Measurements from ENCODE around the gene FXYD1.

DNA sequence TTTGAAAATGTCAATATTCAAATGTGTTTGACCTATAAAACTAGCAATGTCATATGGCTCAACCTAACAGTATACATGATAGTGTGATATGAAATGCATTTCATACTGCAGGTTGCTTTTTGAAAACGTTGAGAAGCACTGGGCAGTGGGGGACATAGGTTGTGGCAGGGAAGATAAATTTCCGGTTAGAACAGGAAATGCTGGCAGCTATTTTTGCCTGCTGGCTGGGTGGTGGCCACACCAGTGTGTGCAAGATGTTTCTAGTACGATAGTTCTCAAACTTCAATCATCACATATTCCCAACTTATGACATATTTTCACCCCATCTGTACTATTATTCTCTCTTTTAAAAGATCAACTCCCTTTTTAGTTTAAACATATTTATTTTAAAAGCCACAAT lies 33.1 kb downstream of the FXYD1 start:
- TF ChIP-seq, protein P1, sequence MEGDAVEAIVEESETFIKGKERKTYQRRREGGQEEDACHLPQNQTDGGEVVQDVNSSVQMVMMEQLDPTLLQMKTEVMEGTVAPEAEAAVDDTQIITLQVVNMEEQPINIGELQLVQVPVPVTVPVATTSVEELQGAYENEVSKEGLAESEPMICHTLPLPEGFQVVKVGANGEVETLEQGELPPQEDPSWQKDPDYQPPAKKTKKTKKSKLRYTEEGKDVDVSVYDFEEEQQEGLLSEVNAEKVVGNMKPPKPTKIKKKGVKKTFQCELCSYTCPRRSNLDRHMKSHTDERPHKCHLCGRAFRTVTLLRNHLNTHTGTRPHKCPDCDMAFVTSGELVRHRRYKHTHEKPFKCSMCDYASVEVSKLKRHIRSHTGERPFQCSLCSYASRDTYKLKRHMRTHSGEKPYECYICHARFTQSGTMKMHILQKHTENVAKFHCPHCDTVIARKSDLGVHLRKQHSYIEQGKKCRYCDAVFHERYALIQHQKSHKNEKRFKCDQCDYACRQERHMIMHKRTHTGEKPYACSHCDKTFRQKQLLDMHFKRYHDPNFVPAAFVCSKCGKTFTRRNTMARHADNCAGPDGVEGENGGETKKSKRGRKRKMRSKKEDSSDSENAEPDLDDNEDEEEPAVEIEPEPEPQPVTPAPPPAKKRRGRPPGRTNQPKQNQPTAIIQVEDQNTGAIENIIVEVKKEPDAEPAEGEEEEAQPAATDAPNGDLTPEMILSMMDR (IDR thresholded peaks at IDR 0.05) = no peak
- TF ChIP-seq POLR2A (IDR thresholded peaks at IDR 0.05; ENCODE audit: low read depth) (no peak), POLR2AphosphoS5 (IDR thresholded peaks at IDR 0.05) (no peak), EP300 (IDR thresholded peaks at IDR 0.05) (no peak)

All from esophagus muscularis mucosa (tissue), 4 donors.